Right lobe of liver (tissue), 4 donors: ENCODE data around the gene FOXP1.

Experiments used
- POLR2A ChIP-seq: fragments of 450-650 bp; IDR thresholded peaks from one replicate; pipeline ENCODE4 v1.6.1; 2017; ENCODE audit warnings: antibody characterized with exemption, mild to moderate bottlenecking
- TF ChIP-seq, protein P1 (sequence below), 4 donors: fragments of 200-600 bp in 3 of 4; fragments of 450-650 bp in 1 of 4; IDR thresholded peaks; one replicate each; pipeline versions ENCODE4 v1.5.1 to v1.8.0; 2016 to 2022; ENCODE audit warnings: antibody characterized with exemption in 4 of 4, mild to moderate bottlenecking in 2 of 4
- donor health status: DM: no; HTN: no; CAD: no.
- donor health status: DM: no; HTN: no; CAD: no.
- donor health status: DM: no; HTN: yes; CAD: no.

GRCh38 chr3:71453822-71454511, 129.6 kb downstream of the FOXP1 start:
- TF ChIP-seq, protein P1, sequence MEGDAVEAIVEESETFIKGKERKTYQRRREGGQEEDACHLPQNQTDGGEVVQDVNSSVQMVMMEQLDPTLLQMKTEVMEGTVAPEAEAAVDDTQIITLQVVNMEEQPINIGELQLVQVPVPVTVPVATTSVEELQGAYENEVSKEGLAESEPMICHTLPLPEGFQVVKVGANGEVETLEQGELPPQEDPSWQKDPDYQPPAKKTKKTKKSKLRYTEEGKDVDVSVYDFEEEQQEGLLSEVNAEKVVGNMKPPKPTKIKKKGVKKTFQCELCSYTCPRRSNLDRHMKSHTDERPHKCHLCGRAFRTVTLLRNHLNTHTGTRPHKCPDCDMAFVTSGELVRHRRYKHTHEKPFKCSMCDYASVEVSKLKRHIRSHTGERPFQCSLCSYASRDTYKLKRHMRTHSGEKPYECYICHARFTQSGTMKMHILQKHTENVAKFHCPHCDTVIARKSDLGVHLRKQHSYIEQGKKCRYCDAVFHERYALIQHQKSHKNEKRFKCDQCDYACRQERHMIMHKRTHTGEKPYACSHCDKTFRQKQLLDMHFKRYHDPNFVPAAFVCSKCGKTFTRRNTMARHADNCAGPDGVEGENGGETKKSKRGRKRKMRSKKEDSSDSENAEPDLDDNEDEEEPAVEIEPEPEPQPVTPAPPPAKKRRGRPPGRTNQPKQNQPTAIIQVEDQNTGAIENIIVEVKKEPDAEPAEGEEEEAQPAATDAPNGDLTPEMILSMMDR (IDR thresholded peaks at IDR 0.05): no peak
- TF ChIP-seq POLR2A: no peak
